ENCODE measurements around the gene FBXO17. TPM values are rescaled to one million over a fixed set of nuclear protein-coding genes. Genes with fewer than 3 reads are reported as not detected.
A peak's percentile ranks its signal among the peaks of the same experiment; 100 is the strongest.

FBXO17 gene
- total RNA-seq, 2 donors from 2014 or later = 0.21 to 0.43 TPM

DNA sequence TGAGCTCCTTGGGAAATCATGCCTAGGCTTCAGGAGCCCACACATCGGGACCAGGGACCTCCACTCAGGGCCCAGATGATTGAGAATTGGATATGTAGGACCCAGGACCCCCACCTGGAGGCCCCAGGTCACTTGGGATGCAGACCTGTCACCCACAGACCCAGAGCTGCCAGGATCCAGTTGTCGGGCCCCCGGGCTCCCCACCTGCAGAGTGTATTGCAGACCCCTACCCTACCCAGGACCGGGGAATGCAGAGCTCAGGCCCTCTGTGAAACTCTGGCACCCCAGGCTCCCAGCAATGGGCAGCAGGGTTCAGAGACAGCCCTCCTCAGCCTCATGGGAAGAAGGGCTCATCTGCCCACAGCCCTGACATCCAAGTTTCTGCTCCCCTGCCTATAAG lies 69.9 kb downstream of the FBXO17 start:
- Mint-ChIP-seq H3K27me3 (no peaks in the 10 kb centered on the region), H3K4me1 (peaks cover 4% of the 10 kb centered on the region), H3K9me3 (no peaks in the 10 kb centered on the region), H3K4me3 (no peak overlapping the region), H3K36me3 (ENCODE audit: low read depth) (peaks cover 76% of the 10 kb centered on the region), H3K27ac (no peak overlapping the region)
- no peak for ATAC-seq (replicated peaks)

DNA sequence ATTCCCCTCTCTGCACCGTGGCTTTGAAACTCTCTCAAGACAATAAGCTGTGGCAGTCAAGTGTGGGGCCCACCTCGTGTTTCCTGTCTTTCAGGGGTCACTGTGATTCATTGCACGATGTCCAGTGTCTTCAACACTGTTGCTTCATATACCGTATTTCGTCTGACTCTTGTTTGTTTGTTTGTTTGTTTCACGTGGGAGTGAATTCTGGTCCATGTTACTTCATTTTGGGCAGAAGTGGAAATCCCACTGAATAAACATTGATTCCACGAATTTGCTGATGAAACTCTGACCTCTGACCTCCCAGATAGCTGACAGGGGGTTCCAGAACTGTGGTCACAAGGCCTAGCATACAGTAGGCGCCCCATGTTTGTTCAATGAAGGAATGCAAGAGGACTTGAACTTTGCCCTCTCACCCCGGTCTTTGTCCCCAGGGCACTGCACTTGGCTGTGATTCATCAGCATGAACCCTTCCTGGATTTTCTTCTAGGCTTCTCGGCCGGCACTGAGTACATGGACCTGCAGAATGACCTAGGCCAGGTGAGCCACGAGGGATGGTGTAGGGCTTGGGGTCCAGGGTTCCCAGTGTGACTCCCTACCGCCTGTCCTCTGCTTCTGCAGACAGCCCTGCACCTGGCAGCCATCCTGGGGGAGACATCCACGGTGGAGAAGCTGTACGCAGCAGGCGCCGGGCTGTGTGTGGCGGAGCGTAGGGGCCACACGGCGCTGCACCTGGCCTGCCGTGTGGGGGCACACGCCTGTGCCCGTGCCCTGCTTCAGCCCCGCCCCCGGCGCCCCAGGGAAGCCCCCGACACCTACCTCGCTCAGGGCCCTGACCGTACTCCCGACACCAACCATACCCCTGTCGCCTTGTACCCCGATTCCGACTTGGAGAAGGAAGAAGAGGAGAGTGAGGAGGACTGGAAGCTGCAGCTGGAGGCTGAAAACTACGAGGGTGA lies 70.7 kb downstream of the FBXO17 start:
- no peak overlapping the region for H3K4me3 Mint-ChIP-seq
- H3K36me3 Mint-ChIP-seq (ENCODE audit: low read depth) = peaks cover 79% of the 10 kb centered on the region
- H3K27ac Mint-ChIP-seq = peak overlapping the region; percentile 39
- H3K27me3 Mint-ChIP-seq = no peaks in the 10 kb centered on the region
- H3K4me1 Mint-ChIP-seq = peaks cover 6% of the 10 kb centered on the region
- no peak for ATAC-seq (replicated peaks)
- H3K9me3 Mint-ChIP-seq = no peaks in the 10 kb centered on the region

GRCh38 chr19:38901683-38902082 lies 73.9 kb downstream of the FBXO17 start:
- Mint-ChIP-seq H3K36me3 (ENCODE audit: low read depth) (peaks cover 51% of the 10 kb centered on the region), H3K4me3 (peak overlapping the region; percentile 88), H3K27me3 (no peaks in the 10 kb centered on the region), H3K9me3 (no peaks in the 10 kb centered on the region), H3K4me1 (peaks cover 15% of the 10 kb centered on the region), H3K27ac (no peak overlapping the region)
- ATAC-seq (replicated peaks) = no peak

DNA sequence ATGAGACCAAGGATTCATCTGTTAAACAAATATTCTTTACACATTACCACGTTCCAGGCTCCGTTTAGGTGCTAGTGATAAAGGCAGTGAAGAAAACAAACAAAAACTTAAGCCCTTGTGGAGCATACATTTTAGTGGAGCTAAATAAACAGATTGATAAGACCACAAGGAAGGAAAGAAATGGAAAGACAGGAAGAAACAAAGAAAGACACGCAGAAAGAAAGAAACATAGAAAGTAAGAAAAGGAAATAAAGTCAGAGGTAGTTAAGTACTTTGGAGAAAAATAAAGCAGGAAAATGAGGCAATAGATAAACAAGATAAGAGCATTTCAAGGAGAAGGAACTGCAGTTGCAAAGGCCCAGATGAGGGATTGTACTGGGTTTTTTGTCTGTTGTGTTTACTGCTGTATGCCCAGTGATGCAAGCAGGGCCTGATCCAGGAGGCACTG lies 74.8 kb downstream of the FBXO17 start:
- peaks cover 47% of the 10 kb centered on the region for H3K36me3 Mint-ChIP-seq (ENCODE audit: low read depth)
- peak overlapping the region; percentile 88 for H3K4me3 Mint-ChIP-seq
- no peak for ATAC-seq (replicated peaks)
- H3K27ac Mint-ChIP-seq = peak overlapping the region; percentile 84
- H3K9me3 Mint-ChIP-seq = no peaks in the 10 kb centered on the region
- H3K4me1 Mint-ChIP-seq = peaks cover 15% of the 10 kb centered on the region
- H3K27me3 Mint-ChIP-seq = no peaks in the 10 kb centered on the region

DNA sequence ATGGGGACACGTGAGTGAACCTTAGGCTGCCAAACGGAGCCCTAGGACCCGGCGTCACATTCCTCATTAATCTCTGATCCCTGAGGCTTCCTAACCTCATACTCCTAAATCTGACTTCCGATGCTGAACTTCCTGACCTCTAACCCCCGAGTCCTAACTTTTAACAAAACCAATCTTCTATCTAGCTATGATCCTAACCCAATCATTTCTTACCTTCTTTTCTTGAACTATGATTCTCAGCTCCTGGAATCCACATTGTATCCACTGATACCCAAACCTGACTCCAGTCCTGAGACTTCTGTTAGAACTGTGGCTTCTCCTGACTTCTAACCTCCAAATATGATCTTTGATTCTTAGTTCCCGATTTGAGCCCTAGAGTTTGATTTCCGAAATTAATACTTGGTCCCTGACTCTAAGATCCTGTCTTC lies 75.3 kb downstream of the FBXO17 start:
- Mint-ChIP-seq H3K27me3 (no peaks in the 10 kb centered on the region), H3K36me3 (ENCODE audit: low read depth) (peaks cover 42% of the 10 kb centered on the region), H3K9me3 (no peaks in the 10 kb centered on the region), H3K27ac (peak overlapping the region; percentile 84), H3K4me1 (peaks cover 15% of the 10 kb centered on the region), H3K4me3 (peak overlapping the region; percentile 88)
- ATAC-seq (replicated peaks) = no peak

GRCh38 chr19:38899447-38900201 lies 75.9 kb downstream of the FBXO17 start, which contains the start of the genes NFKBIB and SIRT2:
Gene NFKBIB, plus strand, starts transcription at chr19:38899969. Its CDS starts 64 bp downstream, at chr19:38900033.
Gene SIRT2, minus strand, starts transcription at chr19:38899618. Its CDS starts 97 bp downstream, at chr19:38899521.
- ATAC-seq (replicated peaks) = peak; percentile 93
- H3K4me1 Mint-ChIP-seq = peaks cover 15% of the 10 kb centered on the region
- H3K9me3 Mint-ChIP-seq = no peaks in the 10 kb centered on the region
- no peaks in the 10 kb centered on the region for H3K27me3 Mint-ChIP-seq
- H3K27ac Mint-ChIP-seq = peak within 1 kb of the TSS; percentile 84
- peaks cover 36% of the 10 kb centered on the region for H3K36me3 Mint-ChIP-seq (ENCODE audit: low read depth)
- H3K4me3 Mint-ChIP-seq = peak within 1 kb of the TSS; percentile 88

DNA sequence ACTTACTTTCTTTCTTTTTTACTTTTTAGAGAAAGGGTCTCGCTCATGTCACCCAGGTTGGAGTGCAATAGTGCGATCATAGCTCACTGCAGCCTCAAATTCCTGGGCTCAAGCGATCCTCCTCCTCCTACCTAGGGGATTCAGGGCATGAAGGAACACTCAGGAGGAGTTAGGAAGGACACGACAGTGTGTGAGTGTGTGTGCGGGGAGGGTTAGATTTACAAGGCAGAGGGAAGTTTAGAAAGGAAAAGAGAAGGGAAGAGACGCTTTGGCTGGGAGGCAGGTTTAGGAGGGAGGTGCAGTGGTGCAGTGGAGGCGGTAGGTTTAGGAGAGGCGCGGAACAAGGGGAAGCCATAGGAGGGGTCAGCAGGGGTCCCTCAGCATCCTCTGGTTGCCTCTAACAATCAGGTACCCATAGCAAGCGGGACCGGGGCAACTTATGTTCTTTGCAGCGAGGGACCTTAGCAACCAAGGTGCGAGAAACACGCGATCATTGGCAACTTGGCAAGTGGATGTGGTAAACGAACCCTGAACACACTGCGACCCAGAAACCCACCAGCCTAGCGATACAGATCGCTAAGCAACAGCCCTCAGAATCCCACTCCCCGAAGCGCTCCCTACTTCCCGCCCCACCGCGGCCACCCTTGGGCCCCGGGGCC lies 76.6 kb downstream of the FBXO17 start:
- Mint-ChIP-seq H3K27ac (peak overlapping the region; percentile 84), H3K36me3 (ENCODE audit: low read depth) (peaks cover 29% of the 10 kb centered on the region), H3K4me3 (peak overlapping the region; percentile 88), H3K4me1 (peaks cover 15% of the 10 kb centered on the region), H3K27me3 (no peaks in the 10 kb centered on the region), H3K9me3 (no peaks in the 10 kb centered on the region)
- no peak for ATAC-seq (replicated peaks)

DNA sequence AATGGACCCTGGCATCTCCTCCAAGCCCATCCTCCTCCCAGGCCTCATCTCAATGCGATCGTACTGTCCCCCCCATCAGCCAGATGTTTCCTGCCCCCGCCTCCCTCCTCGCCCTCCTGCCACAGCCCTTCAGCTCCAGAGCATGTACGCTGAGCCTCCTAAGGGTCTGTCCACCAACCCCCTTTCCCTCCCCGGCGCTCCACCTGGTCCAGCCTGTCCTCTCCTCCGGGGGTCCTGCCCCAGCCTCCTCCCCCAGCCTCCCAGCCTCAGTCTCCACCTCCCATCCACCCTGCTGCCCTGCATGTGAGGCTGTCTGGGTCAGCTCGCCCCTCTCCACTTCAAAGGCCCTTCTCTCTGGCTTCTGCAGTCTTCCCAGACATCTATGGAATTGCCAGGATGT lies 80.6 kb downstream of the FBXO17 start:
- Mint-ChIP-seq H3K4me1 (peaks cover 9% of the 10 kb centered on the region), H3K27ac (peak overlapping the region; percentile 56), H3K36me3 (ENCODE audit: low read depth) (no peaks in the 10 kb centered on the region), H3K9me3 (no peaks in the 10 kb centered on the region), H3K4me3 (no peak overlapping the region), H3K27me3 (no peaks in the 10 kb centered on the region)
- ATAC-seq (replicated peaks) = no peak

- peaks cover under 1% of the 10 kb centered on the region for H3K4me1 Mint-ChIP-seq
- peaks cover 15% of the 10 kb centered on the region for H3K36me3 Mint-ChIP-seq (ENCODE audit: low read depth)
- ATAC-seq (replicated peaks) = no peak
- no peak overlapping the region for H3K4me3 Mint-ChIP-seq
- H3K27ac Mint-ChIP-seq = no peak overlapping the region
- no peaks in the 10 kb centered on the region for H3K27me3 Mint-ChIP-seq
- H3K9me3 Mint-ChIP-seq = no peaks in the 10 kb centered on the region
These were observed 82.2 kb downstream of the FBXO17 start for GRCh38 chr19:38893341-38893771.

- ATAC-seq (replicated peaks) = no peak
- no peaks in the 10 kb centered on the region for H3K9me3 Mint-ChIP-seq
- H3K4me1 Mint-ChIP-seq = no peaks in the 10 kb centered on the region
- peaks cover 18% of the 10 kb centered on the region for H3K36me3 Mint-ChIP-seq (ENCODE audit: low read depth)
- no peak overlapping the region for H3K27ac Mint-ChIP-seq
- H3K4me3 Mint-ChIP-seq = no peak overlapping the region
- no peaks in the 10 kb centered on the region for H3K27me3 Mint-ChIP-seq
These were observed 82.7 kb downstream of the FBXO17 start for GRCh38 chr19:38892841-38893240.

- H3K27me3 Mint-ChIP-seq = no peaks in the 10 kb centered on the region
- no peak overlapping the region for H3K27ac Mint-ChIP-seq
- ATAC-seq (replicated peaks) = no peak
- peaks cover 18% of the 10 kb centered on the region for H3K36me3 Mint-ChIP-seq (ENCODE audit: low read depth)
- no peaks in the 10 kb centered on the region for H3K4me1 Mint-ChIP-seq
- H3K4me3 Mint-ChIP-seq = no peak overlapping the region
- no peaks in the 10 kb centered on the region for H3K9me3 Mint-ChIP-seq
These were observed 83.8 kb downstream of the FBXO17 start for GRCh38 chr19:38891771-38892170.

Data from activated T-helper 17 cell treated with anti-CD3 and anti-CD28 coated beads, Interleukin-2, amount 50 U/mL, for 72 hours (primary cell).